ENCODE data around the gene ACOT7. TPM values are rescaled to one million over a fixed set of nuclear protein-coding genes. Genes with fewer than 3 reads are reported as not detected.

ACOT7 gene
- total RNA-seq, 1 experiment from 2014 or later = 177 TPM

- DNase-seq (ENCODE audit: low read depth) = no peak
- in situ Hi-C loops (cut with HindIII; ENCODE audit: low pct_unique_long_range_greater_than_20kb, low sequenced_read_pairs) = no loop called here
Measured at GRCh38 chr1:6285336-6285735, 108.2 kb downstream of the ACOT7 start.

- in situ Hi-C loops (cut with HindIII; ENCODE audit: low pct_unique_long_range_greater_than_20kb, low sequenced_read_pairs) = no loop called here
- DNase-seq (ENCODE audit: low read depth) = no peak
Measured at GRCh38 chr1:6282577-6283270, 110.8 kb downstream of the ACOT7 start.

GRCh38 chr1:6281511-6282402 is 111.8 kb downstream of the ACOT7 start:
- DNase-seq (ENCODE audit: low read depth) = no peak
- in situ Hi-C loops (cut with HindIII; ENCODE audit: low pct_unique_long_range_greater_than_20kb, low sequenced_read_pairs) = no loop called here

GRCh38 chr1:6280761-6281451 is 112.7 kb downstream of the ACOT7 start:
- no peak for DNase-seq (ENCODE audit: low read depth)
- in situ Hi-C loops (cut with HindIII; ENCODE audit: low pct_unique_long_range_greater_than_20kb, low sequenced_read_pairs) = no loop called here

- no peak for DNase-seq (ENCODE audit: low read depth)
- in situ Hi-C loops (cut with HindIII; ENCODE audit: low pct_unique_long_range_greater_than_20kb, low sequenced_read_pairs) = no loop called here
Measured at GRCh38 chr1:6279613-6280383, 113.8 kb downstream of the ACOT7 start.

GRCh38 chr1:6279066-6279465 is 114.5 kb downstream of the ACOT7 start:
- in situ Hi-C loops (cut with HindIII; ENCODE audit: low pct_unique_long_range_greater_than_20kb, low sequenced_read_pairs) = no loop called here
- no peak for DNase-seq (ENCODE audit: low read depth)

- DNase-seq (ENCODE audit: low read depth) = no peak
- in situ Hi-C loops (cut with HindIII; ENCODE audit: low pct_unique_long_range_greater_than_20kb, low sequenced_read_pairs) = no loop called here
Measured at GRCh38 chr1:6278263-6278662, 115.3 kb downstream of the ACOT7 start.

GRCh38 chr1:6276811-6277555 is 116.6 kb downstream of the ACOT7 start:
- in situ Hi-C loops (cut with HindIII; ENCODE audit: low pct_unique_long_range_greater_than_20kb, low sequenced_read_pairs) = no loop called here

GRCh38 chr1:6275826-6276782 is 117.5 kb downstream of the ACOT7 start:
- DNase-seq (ENCODE audit: low read depth) = no peak
- in situ Hi-C loops (cut with HindIII; ENCODE audit: low pct_unique_long_range_greater_than_20kb, low sequenced_read_pairs) = no loop called here

More at GRCh38 chr1:6276811-6277555, 116.6 kb downstream of the ACOT7 start:
- no peak for DNase-seq (ENCODE audit: low read depth)

- in situ Hi-C loops (cut with HindIII; ENCODE audit: low pct_unique_long_range_greater_than_20kb, low sequenced_read_pairs) = no loop called here
- no peak for DNase-seq (ENCODE audit: low read depth)
Measured at GRCh38 chr1:6274622-6275139, 118.9 kb downstream of the ACOT7 start.

- no peak for DNase-seq (ENCODE audit: low read depth)
- in situ Hi-C loops (cut with HindIII; ENCODE audit: low pct_unique_long_range_greater_than_20kb, low sequenced_read_pairs) = no loop called here
Measured at GRCh38 chr1:6274102-6274501, 119.5 kb downstream of the ACOT7 start.

- in situ Hi-C loops (cut with HindIII; ENCODE audit: low pct_unique_long_range_greater_than_20kb, low sequenced_read_pairs) = no loop called here
Measured at GRCh38 chr1:6273380-6273891, 120.1 kb downstream of the ACOT7 start.

GRCh38 chr1:6272868-6273267 is 120.7 kb downstream of the ACOT7 start:
- in situ Hi-C loops (cut with HindIII; ENCODE audit: low pct_unique_long_range_greater_than_20kb, low sequenced_read_pairs) = no loop called here
- DNase-seq (ENCODE audit: low read depth) = no peak

More at GRCh38 chr1:6273380-6273891, 120.1 kb downstream of the ACOT7 start:
- peak; percentile 73 for DNase-seq (ENCODE audit: low read depth)

GRCh38 chr1:6272452-6272851 is 121.1 kb downstream of the ACOT7 start:
- no peak for DNase-seq (ENCODE audit: low read depth)
- in situ Hi-C loops (cut with HindIII; ENCODE audit: low pct_unique_long_range_greater_than_20kb, low sequenced_read_pairs) = no loop called here

- in situ Hi-C loops (cut with HindIII; ENCODE audit: low pct_unique_long_range_greater_than_20kb, low sequenced_read_pairs) = no loop called here
- DNase-seq (ENCODE audit: low read depth) = no peak
Measured at GRCh38 chr1:6271554-6271953, 122.0 kb downstream of the ACOT7 start.

- in situ Hi-C loops (cut with HindIII; ENCODE audit: low pct_unique_long_range_greater_than_20kb, low sequenced_read_pairs) = no loop called here
- DNase-seq (ENCODE audit: low read depth) = no peak
Measured at GRCh38 chr1:6271006-6271405, 122.6 kb downstream of the ACOT7 start.

All from Caki2 (cell line).